ENCODE data around the gene PLB1.
A peak's percentile ranks its signal among the peaks of the same experiment; 100 is the strongest.

GRCh38 chr2:28635191-28635611, 139.3 kb downstream of the PLB1 start:
- TF ChIP-seq POLR2AphosphoS5 (IDR thresholded peaks at IDR 0.05; ENCODE audit: insufficient read depth in 1 of 2, low read depth in 1 of 2) = peak in 1 of 2 donors; percentile 78
- TF ChIP-seq POLR2A (IDR thresholded peaks at IDR 0.05) = no peak
- no peak for TF ChIP-seq CTCF (IDR thresholded peaks at IDR 0.05)
